IMR-90 (cell line): Measurements from ENCODE around the gene RAD51B. TPM values are rescaled to one million over a fixed set of nuclear protein-coding genes. Genes with fewer than 3 reads are reported as not detected.
A peak's percentile ranks its signal among the peaks of the same experiment; 100 is the strongest.

Experiments
- ATAC-seq: fragments of 200-7000 bp; cut with Tn5 transposase; 2 replicates; pipeline ENCODE4 v1.9.1; 2020; ENCODE audit warnings: low read depth, mild to moderate bottlenecking, moderate library complexity
- BruUV-seq: library from RNA; stranded (reverse); fragments of 400-500 nt; replicated peaks from 2 replicates; lab custom pipeline; 2021; lab: Mats Ljungman, UMichigan
- CTCF ChIA-PET: fragments of 300-600 bp; formaldehyde crosslinking; extraction: SDS; loops from one replicate; lab custom pipeline; 2021; ENCODE audit warnings: antibody characterized with exemption; lab: Yijun Ruan, JAX
- POLR2A ChIA-PET: fragments of 300-600 bp; sonication (Branson Sonifier 250); formaldehyde crosslinking; loops from one replicate; lab custom pipeline; 2022; ENCODE audit warnings: antibody characterized with exemption; ENCODE audit not compliant: unreplicated experiment; lab: Charles Lee
- DNase-seq: peaks from one replicate; pipeline ENCODE4 v3.0.0; 2013
- H2AFZ ChIP-seq: replicated peaks from 2 replicates; pipeline ENCODE3; 2013; ENCODE audit warnings: low read length, mild to moderate bottlenecking; ENCODE audit not compliant: poor library complexity
- H2AK5ac ChIP-seq: 2 replicates; pipeline ENCODE4 v1.6.1; 2013; ENCODE audit warnings: low read depth, low read length, inconsistent platforms
- H2AK9ac ChIP-seq: replicated peaks from 2 replicates; pipeline ENCODE3; 2013; ENCODE audit warnings: mild to moderate bottlenecking, low read depth, low read length, moderate library complexity; ENCODE audit not compliant: poor library complexity
- H2BK120ac ChIP-seq: 2 replicates; pipeline ENCODE4 v1.6.1; 2013; ENCODE audit warnings: low read depth, low read length, inconsistent platforms
- H2BK15ac ChIP-seq: 3 replicates; pipeline ENCODE4 v1.6.1; 2013; ENCODE audit warnings: low read depth, low read length, inconsistent platforms
- H2BK20ac ChIP-seq: 2 replicates; pipeline ENCODE4 v1.6.1; 2013; ENCODE audit warnings: low read depth, mild to moderate bottlenecking, inconsistent platforms, low read length, moderate library complexity
- H2BK5ac ChIP-seq: 2 replicates; pipeline ENCODE4 v1.6.1; 2013; ENCODE audit warnings: mild to moderate bottlenecking, low read depth, low read length, inconsistent platforms; ENCODE audit not compliant: poor library complexity, severe bottlenecking
- H3K14ac ChIP-seq: replicated peaks from 2 replicates; pipeline ENCODE4 v1.6.1; 2013; ENCODE audit warnings: low read depth, low read length, inconsistent platforms
- H3K18ac ChIP-seq: 2 replicates; pipeline ENCODE4 v1.6.1; 2013; ENCODE audit warnings: low read depth, low read length, control low read depth
- H3K23ac ChIP-seq: 2 replicates; pipeline ENCODE4 v1.6.1; 2013; ENCODE audit warnings: low read depth, low read length, inconsistent platforms
- H3K27ac ChIP-seq: 2 replicates; pipeline ENCODE4 v1.5.1; 2013; ENCODE audit warnings: mild to moderate bottlenecking, control low read depth, low read length; ENCODE audit not compliant: insufficient read depth
- H3K27me3 ChIP-seq: 2 replicates; pipeline ENCODE4 v1.6.1; 2013; ENCODE audit warnings: low read length; ENCODE audit not compliant: control insufficient read depth, insufficient read depth
- H3K36me3 ChIP-seq: 2 replicates; pipeline ENCODE4 v1.6.1; 2013; ENCODE audit warnings: low read length, mixed read lengths; ENCODE audit not compliant: control insufficient read depth, insufficient read depth
- H3K4ac ChIP-seq: 2 replicates; pipeline ENCODE4 v1.6.1; 2013; ENCODE audit warnings: low read depth, low read length, inconsistent platforms
- H3K4me1 ChIP-seq: 2 replicates; pipeline ENCODE4 v1.6.1; 2013; ENCODE audit warnings: low read length, mixed read lengths; ENCODE audit not compliant: control insufficient read depth, insufficient read depth
- H3K4me2 ChIP-seq: 2 replicates; pipeline ENCODE4 v1.6.1; 2013; ENCODE audit warnings: low read depth, mild to moderate bottlenecking, control low read depth, low read length, moderate library complexity
- H3K4me3 ChIP-seq: 2 replicates; pipeline ENCODE4 v1.5.1; 2013; ENCODE audit warnings: low read depth, mild to moderate bottlenecking, control low read depth, low read length, moderate library complexity; ENCODE audit not compliant: insufficient read depth
- H3K56ac ChIP-seq: 2 replicates; pipeline ENCODE4 v1.6.1; 2013; ENCODE audit warnings: low read length, inconsistent platforms; ENCODE audit not compliant: insufficient read depth; ENCODE audit errors: extremely low read depth
- H3K79me1 ChIP-seq, 2 experiments: 2 replicates each; pipeline ENCODE4 v1.6.1; 2013; ENCODE audit warnings: low read length in 2 of 2, inconsistent platforms in 1 of 2, low read depth in 1 of 2
- H3K9ac ChIP-seq: 2 replicates; pipeline ENCODE4 v1.6.1; 2013; ENCODE audit warnings: low read depth, low read length, control low read depth
- H3K9me1 ChIP-seq: 2 replicates; pipeline ENCODE4 v1.6.1; 2013; ENCODE audit warnings: low read length, inconsistent platforms; ENCODE audit not compliant: insufficient read depth
- H3K9me3 ChIP-seq: 2 replicates; pipeline ENCODE4 v1.6.1; 2013; ENCODE audit warnings: low read length; ENCODE audit not compliant: control insufficient read depth, insufficient read depth
- H4K20me1 ChIP-seq: 2 replicates; pipeline ENCODE4 v1.6.1; 2013; ENCODE audit warnings: low read length, inconsistent platforms; ENCODE audit not compliant: insufficient read depth
- H4K5ac ChIP-seq: 2 replicates; pipeline ENCODE4 v1.6.1; 2013; ENCODE audit warnings: mild to moderate bottlenecking, low read depth, low read length, control low read depth
- H4K8ac ChIP-seq, 2 experiments: 2 replicates each; pipeline ENCODE4 v1.6.1; 2013; ENCODE audit warnings: low read depth in 2 of 2, low read length in 2 of 2, control low read depth in 1 of 2, inconsistent platforms in 1 of 2
- H4K91ac ChIP-seq: 2 replicates; pipeline ENCODE4 v1.6.1; 2013; ENCODE audit warnings: low read depth, low read length, inconsistent platforms; ENCODE audit not compliant: insufficient read depth
- BHLHE40 ChIP-seq: fragments of 150-350 bp; IDR thresholded peaks from 2 replicates; pipeline ENCODE4 v1.6.1; 2016; ENCODE audit warnings: mild to moderate bottlenecking, low read depth, low read length
- CEBPB ChIP-seq: IDR thresholded peaks from 2 replicates; pipeline ENCODE4 v1.6.1; 2012; ENCODE audit warnings: low read depth, low read length, improper control_type of control experiment
- CHD1 ChIP-seq: IDR thresholded peaks from 2 replicates; pipeline ENCODE4 v1.6.1; 2012; ENCODE audit warnings: low read depth, low read length, improper control_type of control experiment
- CTCF ChIP-seq: conservative IDR thresholded peaks from 2 replicates; pipeline ENCODE4 v1.5.1; 2012; ENCODE audit warnings: mild to moderate bottlenecking, low read depth, low read length, improper control_type of control experiment
- FOS ChIP-seq: fragments of 150-350 bp; IDR thresholded peaks from 2 replicates; pipeline ENCODE4 v1.6.1; 2016; ENCODE audit warnings: low read depth, low read length
- MAZ ChIP-seq: IDR thresholded peaks from 2 replicates; pipeline ENCODE4 v1.6.1; 2012; ENCODE audit warnings: low read depth, mild to moderate bottlenecking, low read length, improper control_type of control experiment, moderate library complexity, borderline replicate concordance
- NFE2L2 ChIP-seq: fragments of 150-350 bp; IDR thresholded peaks from 2 replicates; pipeline ENCODE4 v1.6.1; 2016; ENCODE audit warnings: low read depth, mild to moderate bottlenecking, low read length
- POLR2A ChIP-seq: IDR thresholded peaks from 2 replicates; pipeline ENCODE4 v1.6.1; 2012; ENCODE audit warnings: mild to moderate bottlenecking, low read depth, low read length
- RAD21 ChIP-seq: IDR thresholded peaks from 2 replicates; pipeline ENCODE4 v1.6.1; 2012; ENCODE audit warnings: low read length, improper control_type of control experiment
- RCOR1 ChIP-seq: IDR thresholded peaks from 2 replicates; pipeline ENCODE4 v1.6.1; 2012; ENCODE audit warnings: mild to moderate bottlenecking, low read length, improper control_type of control experiment; ENCODE audit not compliant: insufficient replicate concordance
- RFX5 ChIP-seq: IDR thresholded peaks from 2 replicates; pipeline ENCODE4 v1.8.0; 2012; ENCODE audit warnings: low read depth, mild to moderate bottlenecking, low read length, moderate library complexity
- SMC3 ChIP-seq: fragments of 150-350 bp; IDR thresholded peaks from 2 replicates; pipeline ENCODE4 v1.6.1; 2016; ENCODE audit warnings: low read depth, mild to moderate bottlenecking, antibody characterized with exemption, low read length, moderate library complexity
- WGBS, 2 experiments: methylation state at CpG; one replicate each; pipeline versions ENCODE4 v1.1.5 to v1.1.7; 2013; ENCODE audit warnings: missing lambda C conversion rate in 2 of 2; ENCODE audit not compliant: insufficient read length in 1 of 2; ENCODE audit errors: extremely low coverage in 2 of 2; 5-methylcytosine and 5-hydroxymethylcytosine counted together
- dilution Hi-C: fragments of 300-500 bp; cut with HindIII; formaldehyde crosslinking; loops from one replicate; pipeline ENCODE4 v1.14.3; 2018; ENCODE audit warnings: low sequenced_read_pairs; ENCODE audit not compliant: unreplicated experiment
- in situ Hi-C: fragments of 300-500 bp; cut with MboI; formaldehyde crosslinking; loops from 3 replicates; pipeline ENCODE4 v1.14.3; 2019; ENCODE audit warnings: low sequenced_read_pairs, inconsistent platforms, mixed read lengths
- intact Hi-C: fragments of 100-400 bp; cut with micrococcal nuclease; formaldehyde crosslinking; loops from 2 replicates; pipeline ENCODE4 v1.10.0; 2022
- polyA plus RNA-seq, 3 experiments: library from polyadenylated mRNA; depleted of rRNA; stranded (reverse); fragments of >200 nt; gene quantifications; 2 replicates each; pipeline ENCODE4 v1.2.3, GENCODE V29; 2012; ENCODE audit warnings: low replicate concordance in 1 of 3
- total RNA-seq: library from RNA; depleted of rRNA; stranded (reverse); fragments of >200 nt; gene quantifications from 2 replicates; pipeline ENCODE4 v1.2.3, GENCODE V29; 2012
- TF ChIP-seq, protein P1 (sequence below): fragments of 150-350 bp; IDR thresholded peaks from 2 replicates; pipeline ENCODE4 v1.6.1; 2017; ENCODE audit warnings: mild to moderate bottlenecking, antibody characterized with exemption, low read length, low read depth

Gene RAD51B
- total and polyA plus RNA-seq, 2 of the 4 experiments (the other 2 are of a cell fraction): 5.1 to 18.8 TPM

GRCh38 chr14:68696266-68696665, 876.7 kb downstream of the RAD51B start:
- Histone ChIP-seq H3K27me3 (no peaks in the 10 kb centered on the region), H2BK15ac (peak overlapping the region; percentile 70), H3K18ac (peak overlapping the region; percentile 43), H2BK120ac (peak overlapping the region; percentile 86), H3K9ac (no peak overlapping the region), H3K4me3 (no peak overlapping the region), H2BK20ac (peak overlapping the region; percentile 94), H3K56ac (0 out of 2 replicates have a peak overlapping the region, but pooled peaks have one; percentile 24), H4K91ac (peak overlapping the region; percentile 82), H3K79me1 (peaks cover 0 to 13% of the 10 kb centered on the region in 2 experiments; a peak in 2 of 4 replicates), H3K23ac (peak overlapping the region; percentile 44), H3K4ac (peak overlapping the region; percentile 83), H3K27ac (no peak overlapping the region), H3K36me3 (no peaks in the 10 kb centered on the region), H4K5ac (0 out of 2 replicates have a peak overlapping the region, but pooled peaks have one; percentile 44), H3K4me2 (no peak overlapping the region), H3K4me1 (peaks cover 28% of the 10 kb centered on the region), H3K14ac (peak overlapping the region; percentile 49), H2AFZ (peak overlapping the region; percentile 12), H3K9me3 (peaks cover 7% of the 10 kb centered on the region; the same call in 1 of the 2 replicates), H2BK5ac (peak overlapping the region; percentile 78), H3K9me1 (peaks cover 26% of the 10 kb centered on the region), H2AK9ac (peak overlapping the region; percentile 2), H2AK5ac (peak overlapping the region; percentile 81), H4K20me1 (no peaks in the 10 kb centered on the region), H4K8ac (peak overlapping the region; percentile 5 to 80; a peak in 2 of 4 replicates)
- no CpG with 5 or more reads among the region's 3 CpGs for WGBS, 2 experiments
- POLR2A ChIA-PET: no interaction called here
- ATAC-seq (no peak), DNase-seq (no peak)
- BruUV-seq: no TSS peak
- in situ Hi-C loops (no loop called here), dilution Hi-C loops (no loop called here), intact Hi-C loops (no loop called here)
- CTCF ChIA-PET: no interaction called here
- no peak for TF ChIP-seq CHD1
- TF ChIP-seq FOS: no peak
- no peak for TF ChIP-seq RAD21
- no peak for TF ChIP-seq POLR2A
- TF ChIP-seq, protein P1, sequence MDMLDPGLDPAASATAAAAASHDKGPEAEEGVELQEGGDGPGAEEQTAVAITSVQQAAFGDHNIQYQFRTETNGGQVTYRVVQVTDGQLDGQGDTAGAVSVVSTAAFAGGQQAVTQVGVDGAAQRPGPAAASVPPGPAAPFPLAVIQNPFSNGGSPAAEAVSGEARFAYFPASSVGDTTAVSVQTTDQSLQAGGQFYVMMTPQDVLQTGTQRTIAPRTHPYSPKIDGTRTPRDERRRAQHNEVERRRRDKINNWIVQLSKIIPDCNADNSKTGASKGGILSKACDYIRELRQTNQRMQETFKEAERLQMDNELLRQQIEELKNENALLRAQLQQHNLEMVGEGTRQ: no peak
- no peak for TF ChIP-seq CTCF
- TF ChIP-seq SMC3: no peak
- no peak for TF ChIP-seq CEBPB
- TF ChIP-seq RCOR1: no peak
- no peak for TF ChIP-seq MAZ
- TF ChIP-seq BHLHE40: no peak
- TF ChIP-seq RFX5: no peak
- TF ChIP-seq NFE2L2: no peak
